HEK293 (cell line): ENCODE results near the gene C12orf57.

Experiments
- CTCF ChIA-PET: fragments of 350-600 bp; formaldehyde crosslinking; extraction: SDS; loops from one replicate; lab custom pipeline; 2021; ENCODE audit warnings: antibody characterized with exemption; lab: Yijun Ruan, JAX
- POLR2A ChIA-PET: fragments of 300-600 bp; formaldehyde crosslinking; extraction: SDS; loops from one replicate; lab custom pipeline; 2020; ENCODE audit warnings: antibody characterized with exemption, inconsistent platforms; lab: Yijun Ruan, JAX
- H3K27ac ChIP-seq: fragments of 200-500 bp; sonication (Bioruptor generic); 2 replicates; pipeline ENCODE4 v1.5.1; 2014; ENCODE audit warnings: low read depth, low read length, control low read depth, inconsistent platforms; ENCODE audit errors: extremely low read depth
- H3K36me3 ChIP-seq, 2 experiments: fragments of 200-500 bp in 1 of 2; sonication (Bioruptor generic) in 1 of 2; 1 replicate in 1 of 2; 2 replicates in 1 of 2; pipeline ENCODE4 v1.5.1; 2014 to 2017; ENCODE audit warnings: inconsistent platforms in 2 of 2, low read length in 2 of 2; ENCODE audit not compliant: control insufficient read depth in 2 of 2, insufficient read depth in 1 of 2
- H3K4me1 ChIP-seq: fragments of 200-500 bp; sonication (Bioruptor generic); 2 replicates; pipeline ENCODE4 v1.5.1; 2014; ENCODE audit warnings: mild to moderate bottlenecking, low read length, inconsistent platforms; ENCODE audit not compliant: control insufficient read depth, insufficient read depth
- H3K4me3 ChIP-seq: 2 replicates; pipeline ENCODE4 v1.5.1; 2011; ENCODE audit warnings: low read depth, mild to moderate bottlenecking, control low read depth, low read length, moderate library complexity
- H3K9me3 ChIP-seq: fragments of 200-500 bp; sonication (Bioruptor generic); 2 replicates; pipeline ENCODE4 v1.5.1; 2014; ENCODE audit warnings: low read depth, low read length, inconsistent platforms; ENCODE audit not compliant: control insufficient read depth, insufficient read depth
- BCL11A ChIP-seq: fragments of 450-650 bp; formaldehyde crosslinking; IDR thresholded peaks from 2 replicates; pipeline ENCODE4 v1.5.1; 2016; ENCODE audit warnings: low read depth, missing biosample characterization, missing genetic modification characterization
- GFI1B ChIP-seq: fragments of 450-650 bp; formaldehyde crosslinking; IDR thresholded peaks from 2 replicates; pipeline ENCODE4 v1.5.1; 2016; ENCODE audit warnings: missing biosample characterization, missing genetic modification characterization
- GLIS1 ChIP-seq: fragments of 450-650 bp; formaldehyde crosslinking; IDR thresholded peaks from 2 replicates; pipeline ENCODE4 v1.5.1; 2016; ENCODE audit warnings: missing biosample characterization, missing genetic modification characterization
- KLF16 ChIP-seq: fragments of 450-650 bp; formaldehyde crosslinking; IDR thresholded peaks from 2 replicates; pipeline ENCODE4 v1.5.1; 2017; ENCODE audit warnings: missing biosample characterization, missing genetic modification characterization
- PRDM10 ChIP-seq: fragments of 450-650 bp; formaldehyde crosslinking; IDR thresholded peaks from 2 replicates; pipeline ENCODE4 v1.5.1; 2016; ENCODE audit warnings: missing biosample characterization, missing genetic modification characterization
- SP3 ChIP-seq: fragments of 450-650 bp; formaldehyde crosslinking; IDR thresholded peaks from 2 replicates; pipeline ENCODE4 v1.5.1; 2016; ENCODE audit warnings: missing biosample characterization, missing genetic modification characterization
- SP7 ChIP-seq: fragments of 450-650 bp; formaldehyde crosslinking; IDR thresholded peaks from 2 replicates; pipeline ENCODE4 v1.5.1; 2016; ENCODE audit warnings: missing biosample characterization, missing genetic modification characterization
- ZBTB10 ChIP-seq: fragments of 450-650 bp; formaldehyde crosslinking; IDR thresholded peaks from 2 replicates; pipeline ENCODE4 v1.5.1; 2016; ENCODE audit warnings: missing biosample characterization, missing genetic modification characterization
- ZBTB20 ChIP-seq: fragments of 450-650 bp; formaldehyde crosslinking; IDR thresholded peaks from 2 replicates; pipeline ENCODE4 v1.5.1; 2016; ENCODE audit warnings: missing biosample characterization, missing genetic modification characterization
- ZBTB48 ChIP-seq: fragments of 450-650 bp; formaldehyde crosslinking; IDR thresholded peaks from 2 replicates; pipeline ENCODE4 v1.5.1; 2016; ENCODE audit warnings: missing biosample characterization, missing genetic modification characterization
- ZFP41 ChIP-seq: fragments of 450-650 bp; formaldehyde crosslinking; IDR thresholded peaks from 2 replicates; pipeline ENCODE4 v1.5.1; 2016; ENCODE audit warnings: missing biosample characterization, missing genetic modification characterization, borderline replicate concordance
- ZNF18 ChIP-seq: fragments of 450-650 bp; formaldehyde crosslinking; IDR thresholded peaks from 2 replicates; pipeline ENCODE4 v1.5.1; 2016; ENCODE audit warnings: missing biosample characterization, missing genetic modification characterization
- ZNF211 ChIP-seq: fragments of 450-650 bp; formaldehyde crosslinking; IDR thresholded peaks from 2 replicates; pipeline ENCODE4 v1.5.1; 2016; ENCODE audit warnings: low read depth, missing biosample characterization, missing genetic modification characterization
- ZNF24 ChIP-seq: fragments of 450-650 bp; formaldehyde crosslinking; IDR thresholded peaks from 2 replicates; pipeline ENCODE4 v1.5.1; 2016; ENCODE audit warnings: missing biosample characterization, missing genetic modification characterization
- ZNF311 ChIP-seq: fragments of 450-650 bp; formaldehyde crosslinking; IDR thresholded peaks from 2 replicates; pipeline ENCODE4 v1.5.1; 2017; ENCODE audit warnings: missing biosample characterization, missing genetic modification characterization, borderline replicate concordance
- ZNF354C ChIP-seq: fragments of 450-650 bp; formaldehyde crosslinking; IDR thresholded peaks from 2 replicates; pipeline ENCODE4 v1.5.1; 2016; ENCODE audit warnings: missing biosample characterization, missing genetic modification characterization, low read depth, borderline replicate concordance
- ZNF398 ChIP-seq: fragments of 450-650 bp; formaldehyde crosslinking; IDR thresholded peaks from 2 replicates; pipeline ENCODE4 v1.5.1; 2017; ENCODE audit warnings: missing biosample characterization, missing genetic modification characterization
- ZNF449 ChIP-seq: fragments of 450-650 bp; formaldehyde crosslinking; IDR thresholded peaks from 2 replicates; pipeline ENCODE4 v1.5.1; 2017; ENCODE audit warnings: missing biosample characterization, mild to moderate bottlenecking, missing genetic modification characterization, moderate library complexity
- ZNF555 ChIP-seq: fragments of 450-650 bp; formaldehyde crosslinking; conservative IDR thresholded peaks from 2 replicates; pipeline ENCODE4 v1.5.1; 2017; ENCODE audit warnings: missing biosample characterization, mild to moderate bottlenecking, missing genetic modification characterization, inconsistent platforms
- ZNF560 ChIP-seq: fragments of 450-650 bp; formaldehyde crosslinking; IDR thresholded peaks from 2 replicates; pipeline ENCODE4 v1.5.1; 2017; ENCODE audit warnings: missing biosample characterization, missing genetic modification characterization, borderline replicate concordance
- ZNF792 ChIP-seq: fragments of 450-650 bp; formaldehyde crosslinking; IDR thresholded peaks from 2 replicates; pipeline ENCODE4 v1.5.1; 2016; ENCODE audit warnings: missing biosample characterization, missing genetic modification characterization

Gene C12orf57

GRCh38 chr12:6923003-6923732 is 20.7 kb upstream of the C12orf57 start:
- Histone ChIP-seq H3K36me3 (peaks cover 19 to 42% of the 10 kb centered on the region in 2 experiments), H3K27ac (no peak overlapping the region), H3K9me3 (no peaks in the 10 kb centered on the region), H3K4me3 (no peak overlapping the region), H3K4me1 (peaks cover 28% of the 10 kb centered on the region)
- TF ChIP-seq PRDM10 (tag by site-specific recombination) (no peak), ZNF24 (tag by site-specific recombination) (no peak), ZNF18 (tag by site-specific recombination) (no peak), SP3 (tag by site-specific recombination) (no peak), ZNF555 (tag by site-specific recombination) (no peak), ZNF311 (no peak), ZNF211 (tag by site-specific recombination) (no peak), ZBTB10 (no peak), ZBTB20 (tag by site-specific recombination) (no peak), ZFP41 (tag by site-specific recombination) (no peak), ZNF354C (tag by site-specific recombination) (no peak)
- POLR2A ChIA-PET = interaction anchor here (0.6 to 6.2 kb wide), 3 partner anchors 9 to 50 kb away, joined by 3 to 99 read pairs (median 4); partner anchors contain the start of genes C12orf57, ENO2, RNU7-1 and SPSB2
- CTCF ChIA-PET = interaction anchor here (0.6 to 6.1 kb wide), 23 partner anchors 10 to 243 kb away, joined by 3 to 53 read pairs (median 7); partner anchors contain the start of genes C12orf57, CDCA3, MLF2 and RNU7-1

- H3K27ac ChIP-seq = no peak overlapping the region
- ChIA-PET CTCF (interaction anchor here (0.6 to 6.1 kb wide), 31 partner anchors 10 to 242 kb away, joined by 3 to 53 read pairs (median 5); partner anchors contain the start of genes C12orf57, CDCA3, ENO2 and P3H3), POLR2A (interaction anchor here (0.9 to 6.2 kb wide), 5 partner anchors 14 to 57 kb away, joined by 3 to 99 read pairs (median 18); partner anchors contain the start of genes C12orf57, RNU7-1, SPSB2 and TPI1)
Observed at GRCh38 chr12:6923851-6924250, 20.0 kb upstream of the C12orf57 start.

More at GRCh38 chr12:6923851-6924250, 20.0 kb upstream of the C12orf57 start:
- H3K9me3 ChIP-seq = no peaks in the 10 kb centered on the region
- TF ChIP-seq SP7 (tag by site-specific recombination) = no peak
- no peak for TF ChIP-seq BCL11A (tag by site-specific recombination)
- no peak for TF ChIP-seq GLIS1 (tag by site-specific recombination)
- TF ChIP-seq ZNF560 (tag by site-specific recombination) = no peak
- TF ChIP-seq KLF16 (tag by site-specific recombination) = no peak
- TF ChIP-seq GFI1B (tag by site-specific recombination) = no peak
- no peak for TF ChIP-seq ZNF449 (tag by site-specific recombination)
- TF ChIP-seq ZBTB48 (tag by site-specific recombination) = no peak
- no peak for TF ChIP-seq ZNF398 (tag by site-specific recombination)
- no peak for TF ChIP-seq ZNF792 (tag by site-specific recombination)
- no peak overlapping the region for H3K4me3 ChIP-seq
- peaks cover 19 to 41% of the 10 kb centered on the region in 2 experiments for H3K36me3 ChIP-seq
- peaks cover 28% of the 10 kb centered on the region for H3K4me1 ChIP-seq
